Omental fat pad (tissue), 4 donors: Measurements from ENCODE around the gene AP2A2. TPM values are rescaled to one million over a fixed set of nuclear protein-coding genes. Genes with fewer than 3 reads are reported as not detected.

ENCODE experiments used
- ATAC-seq: fragments of 150-250 bp; one replicate; pipeline ENCODE4 v1.9.1; 2016; ENCODE audit warnings: mild to moderate bottlenecking, moderate library complexity; ENCODE audit not compliant: low FRiP score
- DNase-seq: peaks from one replicate; pipeline ENCODE4 v3.0.0-alpha.2; 2019; ENCODE audit warnings: low spot score
- CTCF ChIP-seq, 3 donors: fragments of 450-650 bp; IDR thresholded peaks; one replicate each; pipeline ENCODE4 v1.5.1; 2016 to 2017; ENCODE audit warnings: antibody characterized with exemption in 3 of 3, mild to moderate bottlenecking in 3 of 3, moderate library complexity in 2 of 3
- small RNA-seq: library from RNA; depleted of rRNA; stranded (forward); fragments of <200 nt; gene quantifications from one replicate; pipeline ENCODE3, GENCODE V24; 2016
- total RNA-seq, 4 donors: library from RNA; depleted of rRNA; stranded (reverse); fragments of >200 nt; gene quantifications; one replicate each; pipeline ENCODE4 v1.1.0, GENCODE V29; 2016

The AP2A2 gene
- total RNA-seq, 4 donors from 2014 or later: 68.4 to 126 (median 99.2) TPM

- ATAC-seq (no peak), DNase-seq (no peak)
Observed at GRCh38 chr11:1060852-1061616, 135.4 kb downstream of the AP2A2 start.

More at GRCh38 chr11:1060852-1061616, 135.4 kb downstream of the AP2A2 start:
- TF ChIP-seq CTCF (IDR thresholded peaks at IDR 0.05): no peak

Small RNA genes within 50 kb of the gene (small RNA-seq; reads per million reads assigned to genes)
- not detected for gene RNU6-1025P

Other genes starting within 250 kb of the AP2A2 start
- gene DEAF1, start 230.6 kb upstream of the AP2A2 start, total RNA-seq: 10 to 100 TPM; 20.3 to 29.0 (median 23.0) TPM
- gene TMEM80, start 230.1 kb upstream of the AP2A2 start, total RNA-seq: 10 to 100 TPM; 16.9 to 31.5 (median 21.1) TPM
- 10 to 100 TPM; 14.1 to 27.6 (median 22.3) TPM for gene EPS8L2, start 219.6 kb upstream of the AP2A2 start, total RNA-seq
- gene TALDO1, start 178.4 kb upstream of the AP2A2 start, total RNA-seq: 100 to 1,000 TPM; 183 to 295 (median 239) TPM
- 10 to 100 TPM; 12.5 to 19.8 (median 15.1) TPM for gene GATD1, start 148.4 kb upstream of the AP2A2 start, total RNA-seq
- gene CEND1, start 135.8 kb upstream of the AP2A2 start, total RNA-seq: not detected
- 10 to 100 TPM in 3 of 4 donors, 1 to 10 TPM in 1; 7.5 to 21.9 (median 12.7) TPM for gene SLC25A22, start 127.6 kb upstream of the AP2A2 start, total RNA-seq
- gene PIDD1, start 120.6 kb upstream of the AP2A2 start, total RNA-seq: 10 to 100 TPM in 1 of 4 donors, 1 to 10 TPM in 3; 7.1 to 22.9 (median 8.3) TPM
- 1,000 to 10,000 TPM in 1 of 4 donors, 100 to 1,000 TPM in 3; 555 to 1,150 (median 858) TPM for gene RPLP2, start 115.9 kb upstream of the AP2A2 start, total RNA-seq
- gene PNPLA2, start 107.0 kb upstream of the AP2A2 start, total RNA-seq: 100 to 1,000 TPM; 256 to 543 (median 355) TPM
- gene CRACR2B, start 98.0 kb upstream of the AP2A2 start, total RNA-seq: 10 to 100 TPM in 1 of 4 donors, 1 to 10 TPM in 3; 6.3 to 39.7 (median 6.9) TPM
- gene CD151, start 92.9 kb upstream of the AP2A2 start, total RNA-seq: 100 to 1,000 TPM; 328 to 675 (median 614) TPM
- gene POLR2L, start 83.3 kb upstream of the AP2A2 start, total RNA-seq: 100 to 1,000 TPM in 3 of 4 donors, 10 to 100 TPM in 1; 95.5 to 165 (median 110) TPM
- 100 to 1,000 TPM; 145 to 234 (median 175) TPM for gene TSPAN4, start 83.0 kb upstream of the AP2A2 start, total RNA-seq
- 10 to 100 TPM; 56.6 to 90.5 (median 79.8) TPM for gene CHID1, start 15.1 kb upstream of the AP2A2 start, total RNA-seq
- gene MUC6, start 110.8 kb downstream of the AP2A2 start, total RNA-seq: not detected
- not detected for gene MUC2, start 149.0 kb downstream of the AP2A2 start, total RNA-seq
- gene MUC5AC, start 232.1 kb downstream of the AP2A2 start, total RNA-seq: not detected